ENCODE measurements around the gene BTF3. TPM values are rescaled to one million over a fixed set of nuclear protein-coding genes. Genes with fewer than 3 reads are reported as not detected.
"Not testable (repeated sequence)": the region's sequence is repeated elsewhere in the genome, so short reads cannot be mapped to it uniquely, and the experiment has no call there.

The BTF3 gene
- total and polyA plus RNA-seq, 5 donors = 380 to 530 (median 431) TPM

- Histone ChIP-seq H3K27me3 (ENCODE audit: control insufficient read depth, insufficient read depth) (no peaks in the 10 kb centered on the region), H3K4me1 (ENCODE audit: control insufficient read depth, insufficient read depth, low read length) (no peaks in the 10 kb centered on the region), H3K27ac (ENCODE audit: low read length) (no peak overlapping the region), H3K4me3 (ENCODE audit: low read length) (no peak overlapping the region), H3K9me3 (ENCODE audit: control insufficient read depth, low read length) (no peaks in the 10 kb centered on the region)
- intact Hi-C loops (cut with DNase I) = no loop called here
- DNase-seq (no peak), ATAC-seq (no peak)
- 83% methylated on average over 3 of the region's 3 CpGs for WGBS
Observed at GRCh38 chr5:73485715-73486114, 12.5 kb upstream of the BTF3 start.

- 45% methylated on average over 3 of the region's 3 CpGs for WGBS
- DNase-seq = no peak
- Histone ChIP-seq H3K27me3 (ENCODE audit: control insufficient read depth, insufficient read depth) (no peaks in the 10 kb centered on the region), H3K4me3 (ENCODE audit: low read length) (no peak overlapping the region), H3K4me1 (ENCODE audit: control insufficient read depth, insufficient read depth, low read length) (no peaks in the 10 kb centered on the region), H3K27ac (ENCODE audit: low read length) (no peak overlapping the region), H3K9me3 (ENCODE audit: control insufficient read depth, low read length) (no peaks in the 10 kb centered on the region)
- intact Hi-C loops (cut with DNase I) = no loop called here
- no peak for ATAC-seq
Observed at GRCh38 chr5:73486119-73486899, 11.9 kb upstream of the BTF3 start.

DNA sequence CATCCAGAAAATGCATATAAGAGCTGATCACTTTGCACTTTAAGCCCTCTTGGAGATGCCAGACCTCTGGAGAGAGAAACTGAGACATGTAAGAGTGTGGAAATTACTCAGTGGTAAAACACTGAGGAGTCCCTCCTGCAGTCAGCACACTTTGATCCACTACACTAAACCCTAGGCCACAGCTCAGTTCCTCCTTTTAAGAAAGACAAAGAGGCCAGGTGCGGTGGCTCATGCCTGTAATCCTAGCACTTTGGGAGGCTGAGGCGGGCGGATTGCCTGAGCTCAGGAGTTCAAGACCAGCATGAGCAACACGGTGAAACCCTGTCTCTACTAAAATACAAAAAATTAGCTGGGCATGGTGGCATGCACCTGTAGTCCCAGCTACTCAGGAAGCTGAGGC is 11.0 kb upstream of the BTF3 start:
- H3K27me3 ChIP-seq (ENCODE audit: control insufficient read depth, insufficient read depth); H3K4me1 ChIP-seq (ENCODE audit: control insufficient read depth, insufficient read depth, low read length); H3K4me3 ChIP-seq (ENCODE audit: low read length); H3K9me3 ChIP-seq (ENCODE audit: control insufficient read depth, low read length); H3K27ac ChIP-seq (ENCODE audit: low read length); ATAC-seq; DNase-seq; intact Hi-C loops (cut with DNase I): not testable (repeated sequence)
- WGBS = 56% methylated on average over 4 of the region's 4 CpGs

GRCh38 chr5:73487815-73488214 is 10.4 kb upstream of the BTF3 start:
- ATAC-seq (no peak), DNase-seq (no peak)
- Histone ChIP-seq H3K9me3 (ENCODE audit: control insufficient read depth, low read length) (no peaks in the 10 kb centered on the region), H3K4me1 (ENCODE audit: control insufficient read depth, insufficient read depth, low read length) (no peaks in the 10 kb centered on the region), H3K27ac (ENCODE audit: low read length) (no peak overlapping the region), H3K27me3 (ENCODE audit: control insufficient read depth, insufficient read depth) (no peaks in the 10 kb centered on the region), H3K4me3 (ENCODE audit: low read length) (no peak overlapping the region)
- intact Hi-C loops (cut with DNase I) = no loop called here
- 69% methylated on average over 4 of the region's 4 CpGs for WGBS

- Histone ChIP-seq H3K4me1 (ENCODE audit: control insufficient read depth, insufficient read depth, low read length) (no peaks in the 10 kb centered on the region), H3K9me3 (ENCODE audit: control insufficient read depth, low read length) (no peaks in the 10 kb centered on the region), H3K27me3 (ENCODE audit: control insufficient read depth, insufficient read depth) (no peaks in the 10 kb centered on the region), H3K4me3 (ENCODE audit: low read length) (no peak overlapping the region), H3K27ac (ENCODE audit: low read length) (no peak overlapping the region)
- intact Hi-C loops (cut with DNase I) = no loop called here
- 70% methylated on average over 3 of the region's 3 CpGs for WGBS
- no peak for DNase-seq
- no peak for ATAC-seq
Observed at GRCh38 chr5:73488806-73489205, 9.4 kb upstream of the BTF3 start.

- no peak for ATAC-seq
- intact Hi-C loops (cut with DNase I) = no loop called here
- DNase-seq = no peak
- Histone ChIP-seq H3K27me3 (ENCODE audit: control insufficient read depth, insufficient read depth) (no peaks in the 10 kb centered on the region), H3K4me3 (ENCODE audit: low read length) (no peak overlapping the region), H3K27ac (ENCODE audit: low read length) (no peak overlapping the region), H3K9me3 (ENCODE audit: control insufficient read depth, low read length) (no peaks in the 10 kb centered on the region), H3K4me1 (ENCODE audit: control insufficient read depth, insufficient read depth, low read length) (no peaks in the 10 kb centered on the region)
- 87% methylated on average over 2 of the region's 2 CpGs for WGBS
Observed at GRCh38 chr5:73490088-73490487, 8.2 kb upstream of the BTF3 start.

DNA sequence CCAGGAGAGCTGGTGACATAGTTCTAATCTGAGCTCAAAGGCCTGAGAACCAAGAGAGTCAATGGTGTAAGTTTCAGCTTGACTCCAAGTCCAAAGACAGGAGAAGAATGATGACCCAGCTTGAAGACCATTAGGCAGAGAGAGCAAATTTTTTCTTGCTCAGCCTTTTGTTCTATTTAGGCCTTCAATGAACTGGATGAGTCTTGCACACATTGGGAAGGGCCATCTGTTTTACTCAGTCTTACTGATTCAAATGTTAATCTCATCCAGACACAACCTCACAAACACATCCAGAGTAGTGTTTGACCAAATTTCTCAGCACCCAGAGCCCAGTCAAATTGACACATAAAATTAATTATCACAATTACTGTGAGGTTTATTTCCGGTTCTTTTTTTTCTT is 7.1 kb upstream of the BTF3 start:
- intact Hi-C loops (cut with DNase I) = no loop called here
- Histone ChIP-seq H3K27me3 (ENCODE audit: control insufficient read depth, insufficient read depth) (no peaks in the 10 kb centered on the region), H3K9me3 (ENCODE audit: control insufficient read depth, low read length) (no peaks in the 10 kb centered on the region), H3K4me1 (ENCODE audit: control insufficient read depth, insufficient read depth, low read length) (no peaks in the 10 kb centered on the region), H3K4me3 (ENCODE audit: low read length) (no peak overlapping the region), H3K27ac (ENCODE audit: low read length) (no peak overlapping the region)
- ATAC-seq = no peak
- WGBS = 92% methylated on average over 1 of the region's 1 CpG
- no peak for DNase-seq

DNA sequence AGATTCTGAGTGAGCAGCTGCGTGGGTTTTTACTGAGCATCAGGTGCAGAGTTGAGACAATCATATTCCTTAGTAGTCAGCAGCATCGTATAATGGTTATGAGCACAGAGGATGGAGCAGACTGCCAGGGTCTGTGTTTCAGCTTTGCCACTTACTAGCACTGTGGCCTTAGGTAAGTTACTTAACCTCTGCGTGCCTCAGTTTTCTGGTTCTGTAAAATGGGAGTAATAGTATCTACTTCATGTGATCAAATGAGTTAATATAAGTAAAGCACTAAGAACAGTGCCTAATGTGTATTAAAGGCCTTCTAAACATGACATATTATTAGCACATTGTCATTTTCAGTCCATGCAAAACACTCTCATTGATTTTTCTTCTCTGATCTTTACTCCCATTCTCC is 4.8 kb upstream of the BTF3 start:
- intact Hi-C loops (cut with DNase I) = no loop called here
- 88% methylated on average over 3 of the region's 3 CpGs for WGBS
- DNase-seq = no peak

DNA sequence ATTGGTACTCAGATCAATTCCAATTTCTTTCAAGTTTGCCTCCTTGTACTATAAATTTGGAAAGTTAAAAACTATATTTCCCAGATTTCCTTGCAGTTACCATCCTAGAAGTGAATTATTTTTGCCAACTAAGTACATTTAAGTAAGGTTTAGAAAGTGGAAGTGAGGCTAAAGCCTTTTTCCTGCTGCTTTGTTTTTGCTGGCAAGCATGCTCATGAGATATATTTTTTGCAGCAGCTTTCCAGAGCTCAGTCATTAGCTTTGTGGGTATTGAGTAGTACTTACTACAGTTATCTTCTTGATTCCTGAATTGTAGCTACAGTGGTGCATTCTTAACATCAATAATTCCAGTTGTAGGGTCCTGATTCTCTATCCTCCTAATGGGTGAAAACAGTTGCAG is 3.5 kb upstream of the BTF3 start:
- no peak for DNase-seq
- intact Hi-C loops (cut with DNase I) = no loop called here

More for the DNA sequence above, 4.8 kb upstream of the BTF3 start:
- Histone ChIP-seq H3K4me3 (ENCODE audit: low read length) (no peak overlapping the region), H3K27me3 (ENCODE audit: control insufficient read depth, insufficient read depth) (no peaks in the 10 kb centered on the region), H3K9me3 (ENCODE audit: control insufficient read depth, low read length) (no peaks in the 10 kb centered on the region), H3K27ac (ENCODE audit: low read length) (no peak overlapping the region), H3K4me1 (ENCODE audit: control insufficient read depth, insufficient read depth, low read length) (peaks cover 2% of the 10 kb centered on the region)
- ATAC-seq = no peak

GRCh38 chr5:73495772-73496335 is 2.4 kb upstream of the BTF3 start:
- Histone ChIP-seq H3K27ac (ENCODE audit: low read length) (no peak overlapping the region), H3K27me3 (ENCODE audit: control insufficient read depth, insufficient read depth) (no peaks in the 10 kb centered on the region), H3K9me3 (ENCODE audit: control insufficient read depth, low read length) (no peaks in the 10 kb centered on the region), H3K4me1 (ENCODE audit: control insufficient read depth, insufficient read depth, low read length) (peaks cover 2% of the 10 kb centered on the region), H3K4me3 (ENCODE audit: low read length) (no peak overlapping the region)
- intact Hi-C loops (cut with DNase I) = no loop called here
- no peak for DNase-seq
- no peak for ATAC-seq
- WGBS = 84% methylated on average over 4 of the region's 4 CpGs

More for the DNA sequence above, 3.5 kb upstream of the BTF3 start:
- Histone ChIP-seq H3K4me3 (ENCODE audit: low read length) (no peak overlapping the region), H3K9me3 (ENCODE audit: control insufficient read depth, low read length) (no peaks in the 10 kb centered on the region), H3K27me3 (ENCODE audit: control insufficient read depth, insufficient read depth) (no peaks in the 10 kb centered on the region), H3K4me1 (ENCODE audit: control insufficient read depth, insufficient read depth, low read length) (peaks cover 2% of the 10 kb centered on the region), H3K27ac (ENCODE audit: low read length) (no peak overlapping the region)
- no peak for ATAC-seq

- Histone ChIP-seq H3K4me3 (ENCODE audit: low read length) (no peak overlapping the region), H3K27ac (ENCODE audit: low read length) (no peak overlapping the region)
Observed at GRCh38 chr5:73496984-73497457, 1.2 kb upstream of the BTF3 start.

More at GRCh38 chr5:73496984-73497457, 1.2 kb upstream of the BTF3 start:
- no peaks in the 10 kb centered on the region for H3K9me3 ChIP-seq (ENCODE audit: control insufficient read depth, low read length)
- 80% methylated on average over 1 of the region's 1 CpG for WGBS
- H3K4me1 ChIP-seq (ENCODE audit: control insufficient read depth, insufficient read depth, low read length) = peaks cover 4% of the 10 kb centered on the region
- no peak for DNase-seq
- no peak for ATAC-seq
- no peaks in the 10 kb centered on the region for H3K27me3 ChIP-seq (ENCODE audit: control insufficient read depth, insufficient read depth)
- intact Hi-C loops (cut with DNase I) = no loop called here

Measured in right cardiac atrium (tissue), 5 donors.